Measurements from ENCODE around the gene LRBA.

DNA sequence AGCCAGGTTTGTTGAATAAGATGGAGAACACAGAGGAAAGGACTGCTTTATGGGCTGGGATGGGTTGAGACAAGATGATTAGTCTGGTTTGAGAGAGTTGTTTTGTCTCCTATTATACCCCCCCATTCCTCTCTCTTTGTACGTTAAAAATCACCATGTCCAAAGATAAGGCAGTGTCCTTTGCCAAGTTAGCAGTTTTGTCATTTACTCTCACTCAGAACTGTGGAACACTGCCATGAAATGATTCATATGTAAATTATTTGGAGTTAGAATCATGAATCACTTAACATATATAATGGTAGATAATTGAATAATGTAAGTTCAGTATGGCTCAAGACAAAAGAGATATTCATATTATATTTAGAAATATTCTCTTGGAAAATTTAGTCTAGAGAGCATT is 785.6 kb downstream of the LRBA start:
- TF ChIP-seq, protein P1, sequence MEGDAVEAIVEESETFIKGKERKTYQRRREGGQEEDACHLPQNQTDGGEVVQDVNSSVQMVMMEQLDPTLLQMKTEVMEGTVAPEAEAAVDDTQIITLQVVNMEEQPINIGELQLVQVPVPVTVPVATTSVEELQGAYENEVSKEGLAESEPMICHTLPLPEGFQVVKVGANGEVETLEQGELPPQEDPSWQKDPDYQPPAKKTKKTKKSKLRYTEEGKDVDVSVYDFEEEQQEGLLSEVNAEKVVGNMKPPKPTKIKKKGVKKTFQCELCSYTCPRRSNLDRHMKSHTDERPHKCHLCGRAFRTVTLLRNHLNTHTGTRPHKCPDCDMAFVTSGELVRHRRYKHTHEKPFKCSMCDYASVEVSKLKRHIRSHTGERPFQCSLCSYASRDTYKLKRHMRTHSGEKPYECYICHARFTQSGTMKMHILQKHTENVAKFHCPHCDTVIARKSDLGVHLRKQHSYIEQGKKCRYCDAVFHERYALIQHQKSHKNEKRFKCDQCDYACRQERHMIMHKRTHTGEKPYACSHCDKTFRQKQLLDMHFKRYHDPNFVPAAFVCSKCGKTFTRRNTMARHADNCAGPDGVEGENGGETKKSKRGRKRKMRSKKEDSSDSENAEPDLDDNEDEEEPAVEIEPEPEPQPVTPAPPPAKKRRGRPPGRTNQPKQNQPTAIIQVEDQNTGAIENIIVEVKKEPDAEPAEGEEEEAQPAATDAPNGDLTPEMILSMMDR (IDR thresholded peaks at IDR 0.05), result no peak
- no peak for TF ChIP-seq POLR2A (IDR thresholded peaks at IDR 0.05)

Measured in ovary (tissue), 3 donors.